HG02763 (cell line): ENCODE measurements around the gene CPN2.

ENCODE experiments used
- ATAC-seq: cut with Tn5 transposase; IDR thresholded peaks from one replicate; pipeline ENCODE4 v1.9.1; 2021; ENCODE audit warnings: mild to moderate bottlenecking, moderate library complexity; ENCODE audit not compliant: unreplicated experiment

The CPN2 gene

GRCh38 chr3:194315088-194315964, 35.8 kb downstream of the CPN2 start:
- peak; percentile 70 for ATAC-seq

- ATAC-seq, result no peak
Measured at GRCh38 chr3:194314388-194315068, 36.6 kb downstream of the CPN2 start.

- no peak for ATAC-seq
Measured at GRCh38 chr3:194313560-194314387, 37.4 kb downstream of the CPN2 start.

- ATAC-seq, result no peak
Measured at GRCh38 chr3:194312743-194313281, 38.3 kb downstream of the CPN2 start.

GRCh38 chr3:194312186-194312742, 38.9 kb downstream of the CPN2 start:
- ATAC-seq, result no peak

GRCh38 chr3:194311000-194311399, 40.1 kb downstream of the CPN2 start:
- ATAC-seq, result no peak

DNA sequence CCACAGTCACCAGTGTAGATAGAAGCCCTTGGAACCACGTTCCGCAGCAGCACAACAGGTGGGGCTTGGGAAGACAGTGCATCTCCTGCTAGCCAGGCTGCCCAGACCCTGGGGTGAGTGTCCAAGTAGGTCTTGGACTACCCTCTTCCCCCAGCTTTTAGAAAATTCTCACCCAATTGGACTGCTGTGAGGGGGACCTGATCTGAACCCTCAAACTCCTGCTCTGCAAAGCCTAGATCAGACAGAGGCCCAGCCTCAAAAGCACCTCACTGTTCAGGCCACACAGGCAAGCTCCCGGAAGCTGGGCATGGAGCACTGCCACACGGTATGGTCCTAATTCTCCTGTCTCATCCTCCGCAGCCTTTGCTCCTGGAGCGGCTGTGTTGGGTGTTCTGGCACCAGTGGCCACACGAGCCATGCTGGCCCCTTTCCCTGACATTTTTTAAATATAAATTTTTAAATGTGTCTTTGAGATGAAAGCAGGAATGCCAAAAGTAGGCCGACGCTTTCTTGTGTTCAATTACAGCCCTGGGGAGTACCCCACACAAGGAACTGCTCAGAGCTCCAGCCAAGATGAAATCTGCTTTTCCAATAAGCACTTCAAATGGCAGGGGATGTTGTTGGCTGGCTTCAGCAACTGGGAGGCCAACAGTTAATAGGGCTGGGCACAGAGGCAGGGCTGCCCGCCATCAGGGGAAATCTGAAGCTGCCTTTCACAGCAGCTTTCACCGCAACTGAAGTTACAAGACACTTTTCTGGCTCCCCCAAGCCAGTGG, 40.9 kb downstream of the CPN2 start:
- ATAC-seq, result no peak

- ATAC-seq, result no peak
Measured at GRCh38 chr3:194308601-194309449, 42.3 kb downstream of the CPN2 start.

DNA sequence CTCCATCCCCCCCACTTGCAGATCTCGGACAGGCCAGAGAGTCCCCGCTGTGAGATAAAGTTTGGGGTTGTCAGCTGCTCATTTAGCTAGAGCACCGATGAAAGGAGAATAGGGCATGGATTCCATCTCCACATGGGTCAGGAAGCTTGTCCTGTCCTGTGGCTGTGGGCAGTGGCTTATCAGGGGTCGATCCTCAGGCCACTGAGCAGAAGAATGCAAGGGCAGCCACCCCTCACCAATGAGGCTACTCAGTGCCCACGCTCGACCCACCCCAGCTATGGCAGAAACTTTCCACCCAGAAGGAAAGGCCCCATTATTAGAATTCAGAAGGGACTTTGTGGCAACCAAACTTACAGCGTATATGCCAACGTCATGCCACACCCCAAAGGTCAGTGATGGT, 43.3 kb downstream of the CPN2 start:
- no peak for ATAC-seq

GRCh38 chr3:194306771-194307640, 44.1 kb downstream of the CPN2 start:
- ATAC-seq, result peak; percentile 40

DNA sequence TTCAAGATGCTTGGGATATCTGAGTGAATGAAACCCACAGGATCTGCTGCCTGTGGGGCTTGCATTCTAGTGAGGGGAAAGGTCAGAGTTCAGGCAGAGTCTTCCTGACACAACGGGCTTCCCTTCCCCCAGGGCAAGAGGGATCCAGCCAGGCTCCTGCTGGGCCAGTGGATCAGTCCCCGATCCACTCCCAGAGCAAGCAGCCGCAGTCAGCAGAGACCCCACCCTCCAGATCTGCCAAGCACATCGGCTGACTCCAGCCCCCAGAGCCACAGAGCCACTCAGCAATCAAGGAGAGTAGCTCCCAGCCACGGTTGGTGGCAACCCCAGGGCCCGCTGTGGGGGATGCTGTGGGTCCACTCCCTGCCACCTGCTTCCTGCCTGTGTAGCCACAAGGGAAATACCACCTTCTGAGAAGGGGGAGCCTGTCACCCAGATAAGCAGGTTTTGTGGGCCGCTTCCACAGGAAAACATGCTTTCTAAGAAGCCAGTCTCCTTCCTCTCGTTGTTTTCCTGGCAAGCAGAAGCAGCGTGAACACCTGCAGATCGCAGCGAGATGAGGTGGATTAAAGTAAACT, 44.9 kb downstream of the CPN2 start:
- ATAC-seq, result peak; percentile 43

- ATAC-seq, result no peak
Measured at GRCh38 chr3:194305356-194306108, 45.6 kb downstream of the CPN2 start.

DNA sequence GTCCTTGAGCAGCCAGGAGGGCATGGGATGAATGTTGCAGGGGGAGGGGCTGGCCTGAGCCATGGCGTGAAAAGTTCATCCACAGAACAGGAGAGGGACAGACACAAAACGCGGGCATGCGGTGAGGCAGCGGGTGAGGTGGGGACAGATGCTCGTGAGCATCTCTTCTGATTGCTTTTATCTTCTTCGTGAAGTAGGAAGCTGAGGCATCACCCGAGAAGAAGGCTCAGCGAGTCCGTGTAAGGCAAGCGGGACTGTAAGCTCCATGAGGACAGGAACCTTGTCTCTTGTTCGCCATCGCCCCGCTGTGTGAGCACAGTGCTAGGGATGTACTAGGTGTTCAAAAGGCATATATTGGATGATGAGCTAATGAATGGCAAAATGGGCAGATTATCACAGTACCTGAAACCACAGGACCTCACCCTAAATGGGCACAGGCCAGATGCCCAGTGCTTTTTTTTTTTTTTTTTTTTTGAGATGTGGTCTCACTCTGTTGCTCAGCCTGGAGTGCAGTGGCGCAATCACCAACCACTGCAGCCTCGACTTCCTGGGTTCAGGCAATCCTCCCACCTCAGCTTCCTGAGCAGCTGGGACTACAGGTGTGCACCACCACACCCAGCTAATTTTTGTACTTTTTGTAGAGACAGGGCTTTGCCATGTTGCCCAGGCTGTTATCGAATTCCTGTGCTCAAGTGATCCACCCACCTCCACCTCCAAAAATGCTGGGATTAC, 46.8 kb downstream of the CPN2 start:
- no peak for ATAC-seq

GRCh38 chr3:194303749-194304148, 47.4 kb downstream of the CPN2 start:
- ATAC-seq, result no peak

- no peak for ATAC-seq
Measured at GRCh38 chr3:194301730-194302129, 49.4 kb downstream of the CPN2 start.

DNA sequence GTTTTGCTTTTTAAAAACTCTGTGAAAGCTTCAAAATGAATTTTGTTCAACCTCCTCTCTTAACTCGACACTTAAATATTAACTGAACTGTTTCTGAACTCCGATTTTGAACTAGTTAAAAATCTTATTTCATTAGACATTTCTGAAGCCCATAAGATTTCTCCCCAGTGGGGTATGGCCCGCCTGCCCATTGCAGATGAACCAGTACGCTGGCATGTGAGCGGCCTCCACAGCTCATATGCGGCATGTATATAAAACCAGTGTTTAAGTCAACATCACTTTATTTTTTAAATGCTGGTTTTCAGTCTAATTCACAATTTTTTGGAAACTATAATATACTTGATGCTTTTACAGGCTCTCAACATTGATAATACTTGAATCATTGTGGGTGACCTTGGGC, 50.2 kb downstream of the CPN2 start:
- no peak for ATAC-seq
